Effector CD4-positive, alpha-beta T cell (primary cell): ENCODE data around the gene CIZ1.
A peak's percentile ranks its signal among the peaks of the same experiment; 100 is the strongest.
"Not testable (repeated sequence)": the region's sequence is repeated elsewhere in the genome, so short reads cannot be mapped to it uniquely, and the experiment has no call there.

Source experiments
- DNase-seq: peaks from one replicate; pipeline ENCODE4 v3.0.0-alpha.2; 2020
- total RNA-seq: gene quantifications from one replicate; lab custom pipeline; 2026; lab: John Stamatoyannopoulos, UW

The CIZ1 gene, protein sequence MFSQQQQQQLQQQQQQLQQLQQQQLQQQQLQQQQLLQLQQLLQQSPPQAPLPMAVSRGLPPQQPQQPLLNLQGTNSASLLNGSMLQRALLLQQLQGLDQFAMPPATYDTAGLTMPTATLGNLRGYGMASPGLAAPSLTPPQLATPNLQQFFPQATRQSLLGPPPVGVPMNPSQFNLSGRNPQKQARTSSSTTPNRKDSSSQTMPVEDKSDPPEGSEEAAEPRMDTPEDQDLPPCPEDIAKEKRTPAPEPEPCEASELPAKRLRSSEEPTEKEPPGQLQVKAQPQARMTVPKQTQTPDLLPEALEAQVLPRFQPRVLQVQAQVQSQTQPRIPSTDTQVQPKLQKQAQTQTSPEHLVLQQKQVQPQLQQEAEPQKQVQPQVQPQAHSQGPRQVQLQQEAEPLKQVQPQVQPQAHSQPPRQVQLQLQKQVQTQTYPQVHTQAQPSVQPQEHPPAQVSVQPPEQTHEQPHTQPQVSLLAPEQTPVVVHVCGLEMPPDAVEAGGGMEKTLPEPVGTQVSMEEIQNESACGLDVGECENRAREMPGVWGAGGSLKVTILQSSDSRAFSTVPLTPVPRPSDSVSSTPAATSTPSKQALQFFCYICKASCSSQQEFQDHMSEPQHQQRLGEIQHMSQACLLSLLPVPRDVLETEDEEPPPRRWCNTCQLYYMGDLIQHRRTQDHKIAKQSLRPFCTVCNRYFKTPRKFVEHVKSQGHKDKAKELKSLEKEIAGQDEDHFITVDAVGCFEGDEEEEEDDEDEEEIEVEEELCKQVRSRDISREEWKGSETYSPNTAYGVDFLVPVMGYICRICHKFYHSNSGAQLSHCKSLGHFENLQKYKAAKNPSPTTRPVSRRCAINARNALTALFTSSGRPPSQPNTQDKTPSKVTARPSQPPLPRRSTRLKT
- 80.3 reads per million, percentile 78 among the genes with 10 or more reads in this experiment for total RNA-seq

DNA sequence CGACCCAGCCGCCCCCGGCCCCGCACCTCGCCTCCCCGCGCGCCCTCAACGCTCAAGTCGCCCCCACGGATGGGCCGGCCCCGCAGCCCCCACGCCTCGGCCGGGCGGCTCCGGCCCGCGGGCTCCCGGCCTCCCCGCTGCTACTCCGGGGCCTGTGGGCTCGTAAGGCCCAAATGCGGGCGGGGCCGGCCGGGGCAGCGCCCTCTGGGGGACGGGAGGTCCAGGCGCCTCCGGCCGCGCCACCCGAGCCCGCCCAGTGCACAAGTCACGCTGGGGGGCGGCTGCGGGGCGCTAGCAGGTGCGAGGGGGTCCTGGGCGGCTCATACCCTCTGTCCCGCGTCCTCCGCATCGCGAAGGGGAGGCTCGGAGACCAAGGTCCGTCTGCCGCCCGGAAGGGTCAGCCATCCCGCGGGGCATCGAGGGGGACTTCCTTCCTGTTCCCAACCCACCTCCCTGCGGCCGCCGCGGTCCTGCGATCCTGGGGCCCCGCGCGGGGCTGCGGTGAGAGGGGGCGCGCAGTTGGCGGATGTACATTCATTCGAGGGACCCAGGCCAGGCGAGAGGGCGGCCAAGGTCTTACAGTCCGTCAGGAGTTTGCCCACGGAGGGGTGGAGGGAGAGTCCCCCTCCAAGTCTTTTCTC is at the start of gene CIZ1:
TSS of gene CIZ1 (minus strand) at position 167 of the 641 bp plus-strand sequence. CDS start 715 bp downstream, outside the sequence.
- DNase-seq: peak; percentile 60

DNA sequence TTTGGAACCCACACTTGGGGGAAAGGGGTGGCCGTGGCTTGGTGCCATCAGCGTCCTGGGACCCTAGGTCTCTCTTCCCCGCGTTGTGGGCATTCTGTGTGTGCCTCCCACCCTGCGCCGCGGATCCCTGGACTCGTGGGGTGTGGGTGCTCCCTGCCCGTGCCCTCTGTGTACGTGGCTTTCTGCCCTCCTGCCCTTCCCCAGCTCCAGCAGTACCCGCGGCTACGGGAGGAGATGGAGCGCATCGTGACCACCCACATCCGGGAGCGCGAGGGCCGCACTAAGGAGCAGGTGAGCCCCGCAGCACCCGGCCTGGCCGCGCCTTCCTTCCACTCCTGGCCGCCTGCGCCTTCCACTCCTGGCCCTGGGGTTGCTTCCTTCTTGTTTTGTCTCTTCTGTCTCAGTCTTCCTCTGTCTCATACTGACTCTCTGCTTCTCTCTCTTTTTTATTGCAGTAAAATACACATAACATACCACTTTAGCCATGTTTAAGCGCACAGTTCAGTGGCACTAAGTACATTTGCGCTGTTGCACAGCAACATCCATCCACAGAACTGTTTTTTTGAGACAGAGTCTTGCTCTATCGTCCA is 42.5 kb upstream of the CIZ1 start:
- no peak for DNase-seq

DNA sequence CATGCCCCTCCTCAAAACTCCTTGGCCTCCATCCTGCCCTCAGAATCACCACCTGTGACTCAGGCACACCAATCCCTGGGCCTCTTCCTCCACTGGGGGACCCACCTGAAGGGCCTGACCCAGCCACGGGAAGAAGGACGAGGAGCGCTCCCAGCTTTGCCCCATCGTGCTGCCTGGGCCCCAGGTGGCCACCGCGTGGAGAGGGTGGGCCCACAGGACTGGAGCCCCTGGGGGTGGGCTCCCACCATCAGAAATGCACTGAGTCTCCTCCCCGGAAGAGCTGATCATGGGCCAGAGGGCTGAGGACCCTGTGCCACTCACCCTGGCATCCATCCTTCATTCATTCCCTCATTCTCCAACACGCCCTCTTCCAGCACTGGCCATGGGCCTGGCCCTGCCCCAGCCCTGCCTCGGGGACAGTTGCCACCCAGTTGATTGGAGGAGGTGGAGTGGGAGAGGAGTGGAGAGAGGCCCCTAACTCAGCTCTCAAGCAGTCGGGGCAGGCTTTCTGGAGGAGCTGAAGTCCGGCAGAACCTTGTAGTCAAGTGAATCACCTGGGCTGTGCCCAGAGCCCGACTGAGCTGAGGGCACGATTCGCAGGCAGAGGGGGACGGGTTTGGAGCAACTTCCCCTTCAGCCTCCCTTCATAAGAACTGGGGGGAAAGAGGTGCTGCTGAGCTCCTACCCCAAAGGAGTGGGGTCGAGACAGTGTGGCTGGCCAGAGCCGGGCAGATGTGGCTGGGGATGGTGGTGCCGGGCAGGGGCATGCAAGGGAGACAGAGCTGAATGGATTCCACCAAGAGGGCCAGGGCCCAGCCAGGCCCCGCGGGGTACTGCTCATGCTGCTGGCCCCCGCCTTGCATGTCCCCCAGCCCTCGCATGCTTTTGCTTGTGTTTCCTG is 41.4 kb upstream of the CIZ1 start:
- DNase-seq: no peak

DNA sequence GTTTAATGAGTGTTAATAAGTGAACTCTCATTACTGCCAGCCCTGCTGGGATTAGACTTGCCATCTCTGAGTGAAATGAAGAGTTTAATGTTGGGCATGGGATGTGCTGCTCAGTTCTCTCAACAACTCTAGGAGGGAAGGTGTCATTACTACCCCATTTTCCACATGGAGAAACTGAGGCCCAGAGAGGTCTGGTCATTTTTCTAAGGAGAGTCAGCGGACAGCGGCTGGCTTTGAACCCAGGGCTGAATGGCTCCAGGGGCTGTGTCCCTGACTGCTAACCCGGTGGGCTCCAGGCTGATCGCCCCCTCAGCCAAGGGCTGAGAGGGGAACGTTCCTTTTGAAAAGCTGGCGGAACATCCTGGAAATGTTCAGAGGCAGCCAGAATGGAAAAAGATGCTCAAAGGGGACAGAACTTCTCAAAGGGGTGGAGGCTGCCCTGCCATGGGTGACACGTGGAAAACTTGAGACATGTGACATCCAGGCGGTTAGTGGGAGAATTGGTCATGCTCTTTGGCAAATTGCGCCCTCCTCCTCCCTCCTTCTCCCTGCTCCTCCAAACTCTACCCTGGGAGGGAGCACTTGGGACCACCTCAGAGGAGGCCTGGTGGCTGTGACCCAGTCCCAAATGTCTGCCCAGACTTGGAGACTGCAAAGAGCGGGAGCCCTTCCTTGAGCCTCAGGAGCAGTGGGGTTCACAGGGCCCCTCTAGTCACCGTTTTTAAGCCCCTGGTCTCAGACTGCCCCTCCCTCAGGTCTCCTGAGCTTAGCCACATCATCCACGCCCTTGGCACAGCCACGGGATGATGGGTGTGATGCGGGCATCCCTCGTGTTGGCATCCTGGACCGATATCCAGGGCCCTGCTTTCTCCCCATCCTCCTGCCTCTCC is 40.5 kb upstream of the CIZ1 start:
- DNase-seq: no peak

DNA sequence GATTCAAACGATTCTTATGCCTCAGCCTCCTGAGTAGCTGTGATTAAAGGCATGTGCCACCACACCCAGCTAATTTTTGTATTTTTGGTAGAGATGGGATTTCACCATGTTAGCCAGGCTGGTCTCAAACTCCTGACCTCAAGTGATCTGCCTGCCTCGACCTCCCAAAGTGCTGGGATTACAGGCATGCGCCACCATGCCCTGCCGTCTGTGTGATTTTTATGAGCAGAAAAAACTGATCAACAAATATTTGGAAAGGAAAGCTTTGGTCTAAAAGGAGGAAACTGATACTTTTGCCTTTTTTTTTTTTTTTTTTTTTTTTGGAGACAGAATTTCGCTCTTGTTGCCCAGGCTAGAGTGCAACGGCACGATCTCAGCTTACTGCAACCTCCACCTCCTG is 39.5 kb upstream of the CIZ1 start:
- DNase-seq: not testable (repeated sequence)

DNA sequence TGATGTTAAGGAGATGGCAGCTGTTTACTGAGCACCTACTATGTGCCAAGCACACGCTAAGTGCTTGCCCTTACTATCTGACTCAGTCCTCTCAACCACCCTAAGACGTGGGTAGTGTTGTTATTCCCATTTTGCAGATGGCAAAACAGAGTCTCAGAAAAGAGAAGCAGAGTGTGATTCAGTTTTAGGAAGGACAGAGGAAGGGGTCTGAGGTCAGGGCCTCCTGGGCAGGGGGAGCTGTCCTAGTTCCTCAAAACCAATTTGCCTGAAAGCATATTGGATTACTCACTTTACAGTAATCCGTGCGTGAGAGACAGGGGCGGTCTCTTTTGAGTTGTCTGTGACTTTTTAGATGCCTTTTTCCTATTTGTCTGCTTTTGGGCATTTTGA is 35.0 kb upstream of the CIZ1 start:
- DNase-seq: no peak

DNA sequence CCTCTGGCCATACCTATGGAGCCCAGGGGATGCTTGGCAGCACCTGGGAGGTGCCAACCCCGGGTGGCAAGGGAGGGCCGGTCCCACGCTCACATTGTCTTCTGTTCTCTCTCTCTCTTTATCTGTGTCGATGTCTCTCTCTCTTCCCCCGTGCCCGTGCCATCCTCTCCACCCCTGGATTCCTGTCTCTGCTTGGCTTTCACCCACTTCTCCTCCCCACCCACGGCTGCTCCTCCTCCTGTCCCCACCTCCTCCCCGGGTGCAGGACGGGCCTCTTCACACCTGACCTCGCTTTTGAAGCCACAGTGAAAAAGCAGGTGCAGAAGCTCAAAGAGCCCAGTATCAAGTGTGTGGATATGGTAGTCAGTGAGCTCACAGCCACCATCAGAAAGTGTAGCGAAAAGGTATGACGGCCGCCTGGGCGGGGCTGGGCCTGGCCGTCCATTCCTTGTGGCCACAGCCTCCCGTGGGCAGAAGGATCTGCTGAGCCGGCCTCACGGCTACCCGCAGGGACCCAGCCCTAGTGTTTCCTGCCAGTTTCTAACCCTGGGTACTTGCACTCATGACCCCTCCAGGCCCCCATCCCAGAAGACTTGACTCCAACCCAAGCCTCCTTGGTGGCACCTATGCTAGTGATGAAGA is 34.5 kb upstream of the CIZ1 start:
- no peak for DNase-seq

DNA sequence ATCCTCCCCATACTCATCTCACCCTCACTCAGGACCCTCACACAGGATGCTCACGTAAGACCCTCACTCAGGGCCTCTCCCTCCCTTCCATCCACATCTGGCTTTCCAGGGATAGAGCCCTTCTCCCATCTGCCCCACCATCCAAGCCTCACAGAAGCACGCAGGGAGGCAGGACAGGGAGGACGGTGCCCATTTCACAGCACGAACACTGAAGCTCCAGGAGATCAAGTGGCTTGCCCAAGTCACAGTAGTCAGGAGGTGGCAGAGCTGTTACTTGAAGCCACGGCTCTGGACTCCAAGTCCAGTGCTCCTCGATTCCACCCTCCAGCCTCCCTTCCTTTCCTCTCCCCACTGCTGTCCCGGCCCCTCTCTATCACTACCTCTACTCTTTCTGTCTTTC is 33.5 kb upstream of the CIZ1 start:
- no peak for DNase-seq

DNA sequence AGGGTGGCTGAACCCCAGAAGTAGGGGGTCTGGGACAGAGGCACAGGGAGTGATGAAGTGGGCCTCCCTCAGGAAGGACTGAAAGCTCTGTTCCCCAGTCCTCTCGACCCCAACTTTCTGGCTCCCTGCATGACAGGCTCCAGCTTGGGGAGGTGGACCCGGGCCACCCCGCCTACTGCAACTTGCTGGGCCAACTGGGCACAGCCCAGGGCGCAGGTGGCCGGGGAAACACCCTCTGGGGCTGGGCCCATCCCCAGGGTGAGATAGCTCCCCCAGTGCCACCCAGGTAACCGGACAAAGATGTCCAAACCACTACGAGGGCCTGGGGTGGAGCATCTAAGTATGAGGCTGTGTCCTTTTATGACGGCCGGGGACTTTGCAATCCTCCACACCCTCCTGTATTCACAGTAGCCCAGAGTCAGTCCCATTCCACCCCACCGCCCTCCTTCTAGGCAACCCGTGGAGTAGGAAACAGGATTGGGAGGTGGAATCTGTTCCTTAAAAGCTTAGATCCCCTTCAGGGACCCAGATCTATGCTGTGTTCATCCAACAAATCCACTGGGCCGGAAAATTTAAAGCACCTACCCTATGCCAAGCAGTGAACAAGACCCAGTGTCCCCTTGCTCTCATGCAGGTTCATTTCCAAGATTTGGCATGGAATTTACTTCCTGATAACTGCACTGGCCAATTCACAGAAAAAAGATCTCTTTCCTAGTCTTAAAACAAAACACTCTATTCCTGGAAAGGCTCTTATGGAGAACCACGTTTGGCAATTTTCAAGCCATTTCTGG is 31.7 kb upstream of the CIZ1 start:
- no peak for DNase-seq

DNA sequence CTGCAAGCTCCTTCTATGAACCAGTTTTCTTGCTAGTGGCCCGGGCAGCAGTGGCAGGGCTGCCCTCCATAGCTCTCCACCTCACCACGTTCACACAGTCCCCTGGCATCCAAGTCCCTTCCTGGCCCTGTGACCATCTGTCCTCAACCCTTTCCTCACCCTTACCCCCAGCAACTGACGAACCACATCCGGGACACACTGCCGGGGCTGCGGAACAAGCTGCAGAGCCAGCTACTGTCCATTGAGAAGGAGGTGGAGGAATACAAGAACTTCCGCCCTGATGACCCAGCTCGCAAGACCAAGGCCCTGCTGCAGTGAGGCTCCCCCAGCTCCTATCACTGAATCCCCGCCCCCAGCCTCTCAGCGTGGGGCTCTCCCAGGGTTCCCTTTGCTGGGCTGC is 30.7 kb upstream of the CIZ1 start:
- no peak for DNase-seq

DNA sequence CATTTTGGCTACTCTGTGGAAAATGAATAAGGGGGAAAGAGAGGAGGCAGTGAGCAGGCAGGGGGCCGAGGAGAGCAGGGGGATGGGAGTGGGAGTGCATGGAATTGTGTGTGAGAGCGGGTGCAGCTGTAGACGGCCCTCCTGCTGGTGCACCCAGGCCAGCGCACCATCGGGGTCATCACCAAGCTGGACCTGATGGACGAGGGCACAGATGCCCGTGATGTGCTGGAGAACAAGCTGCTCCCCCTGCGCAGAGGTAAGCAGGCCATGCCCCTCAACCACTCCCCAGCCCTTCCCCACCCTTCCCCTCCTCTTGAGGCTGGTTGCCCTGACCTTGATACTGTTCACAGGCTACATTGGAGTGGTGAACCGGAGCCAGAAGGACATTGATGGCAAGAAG is 28.5 kb upstream of the CIZ1 start:
- DNase-seq: no peak

DNA sequence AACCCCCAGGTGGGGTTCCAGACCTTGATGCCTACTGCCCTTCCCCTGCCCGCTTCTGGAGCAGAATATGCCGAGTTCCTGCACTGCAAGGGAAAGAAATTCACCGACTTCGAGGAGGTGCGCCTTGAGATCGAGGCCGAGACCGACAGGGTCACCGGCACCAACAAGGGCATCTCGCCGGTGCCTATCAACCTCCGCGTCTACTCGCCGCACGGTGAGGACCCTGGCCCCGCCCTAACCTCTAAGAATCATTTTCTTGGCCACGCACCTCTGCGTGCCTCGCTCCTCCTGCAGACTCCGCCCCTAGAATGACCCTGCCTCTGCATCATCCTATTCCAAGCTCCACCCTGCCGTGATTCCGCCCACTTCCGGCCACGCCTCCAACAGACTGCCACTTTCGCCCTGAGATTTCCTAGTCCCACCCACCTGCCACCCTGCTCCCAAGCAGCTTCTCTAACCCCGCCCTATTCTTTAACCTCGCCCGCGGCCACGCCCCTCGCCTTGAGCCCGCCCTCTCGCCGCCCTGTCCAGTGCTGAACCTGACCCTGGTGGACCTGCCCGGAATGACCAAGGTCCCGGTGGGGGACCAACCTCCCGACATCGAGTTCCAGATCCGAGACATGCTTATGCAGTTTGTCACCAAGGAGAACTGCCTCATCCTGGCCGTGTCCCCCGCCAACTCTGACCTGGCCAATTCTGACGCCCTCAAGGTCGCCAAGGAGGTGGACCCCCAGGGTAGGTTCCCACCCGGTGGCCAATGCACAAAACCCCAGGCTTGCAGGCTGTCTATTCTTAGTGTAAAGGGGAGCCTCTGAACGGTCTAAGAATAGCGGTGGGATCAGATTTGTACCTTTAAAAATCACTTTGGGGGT is 27.4 kb upstream of the CIZ1 start:
- DNase-seq: peak; percentile 80

DNA sequence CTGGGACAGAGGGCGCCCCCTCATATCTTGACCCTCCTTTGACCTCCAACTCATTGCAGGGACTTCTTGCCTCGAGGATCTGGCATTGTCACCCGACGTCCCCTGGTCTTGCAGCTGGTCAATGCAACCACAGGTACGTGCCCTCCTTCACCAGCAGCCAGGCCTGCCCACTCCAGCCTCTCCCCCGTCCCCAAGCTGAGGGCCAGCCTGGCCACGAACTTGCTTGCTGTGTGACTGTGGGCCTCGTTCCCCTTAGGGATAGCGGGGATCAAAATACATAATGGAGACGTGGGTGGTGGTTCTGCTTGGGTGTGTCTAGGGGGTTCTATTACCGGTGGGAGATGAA is 26.8 kb upstream of the CIZ1 start:
- DNase-seq: no peak

DNA sequence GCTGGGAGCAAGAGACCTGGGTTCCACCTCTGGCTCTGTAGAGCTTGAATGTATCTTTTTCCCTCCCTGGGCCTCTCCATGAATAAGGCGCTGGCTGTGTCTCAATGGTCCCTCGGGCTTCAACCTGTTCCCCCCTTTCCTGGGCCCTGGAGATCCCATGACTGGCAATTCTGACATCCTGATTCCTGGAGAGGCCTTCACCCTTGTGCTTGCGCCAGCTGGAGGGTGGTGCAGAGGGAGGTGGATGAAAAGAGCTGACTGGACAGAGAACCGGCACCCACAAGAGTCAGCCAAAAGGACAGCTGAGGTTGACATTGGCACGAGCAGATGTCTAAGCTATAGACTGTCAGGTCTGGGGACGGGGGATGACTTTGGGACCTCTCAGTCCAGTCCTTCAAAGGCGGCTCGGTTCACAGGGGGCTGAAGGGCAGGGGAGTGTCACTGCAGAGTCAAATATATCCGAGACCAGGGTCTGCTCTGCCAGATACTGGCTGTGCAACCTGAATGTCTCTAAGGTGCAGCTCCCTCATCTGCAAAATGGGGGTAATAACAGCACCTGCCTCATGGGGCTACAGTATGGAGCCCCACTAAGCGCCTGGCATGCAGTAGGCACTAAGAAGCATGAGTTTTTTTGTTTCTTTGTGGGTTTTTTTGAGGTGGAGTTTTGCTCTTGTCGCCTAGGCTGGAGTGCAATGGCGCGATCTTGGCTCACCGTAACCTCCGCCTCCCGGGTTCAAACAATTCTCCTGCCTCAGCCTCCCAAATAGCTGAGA is 25.6 kb upstream of the CIZ1 start:
- DNase-seq: no peak

DNA sequence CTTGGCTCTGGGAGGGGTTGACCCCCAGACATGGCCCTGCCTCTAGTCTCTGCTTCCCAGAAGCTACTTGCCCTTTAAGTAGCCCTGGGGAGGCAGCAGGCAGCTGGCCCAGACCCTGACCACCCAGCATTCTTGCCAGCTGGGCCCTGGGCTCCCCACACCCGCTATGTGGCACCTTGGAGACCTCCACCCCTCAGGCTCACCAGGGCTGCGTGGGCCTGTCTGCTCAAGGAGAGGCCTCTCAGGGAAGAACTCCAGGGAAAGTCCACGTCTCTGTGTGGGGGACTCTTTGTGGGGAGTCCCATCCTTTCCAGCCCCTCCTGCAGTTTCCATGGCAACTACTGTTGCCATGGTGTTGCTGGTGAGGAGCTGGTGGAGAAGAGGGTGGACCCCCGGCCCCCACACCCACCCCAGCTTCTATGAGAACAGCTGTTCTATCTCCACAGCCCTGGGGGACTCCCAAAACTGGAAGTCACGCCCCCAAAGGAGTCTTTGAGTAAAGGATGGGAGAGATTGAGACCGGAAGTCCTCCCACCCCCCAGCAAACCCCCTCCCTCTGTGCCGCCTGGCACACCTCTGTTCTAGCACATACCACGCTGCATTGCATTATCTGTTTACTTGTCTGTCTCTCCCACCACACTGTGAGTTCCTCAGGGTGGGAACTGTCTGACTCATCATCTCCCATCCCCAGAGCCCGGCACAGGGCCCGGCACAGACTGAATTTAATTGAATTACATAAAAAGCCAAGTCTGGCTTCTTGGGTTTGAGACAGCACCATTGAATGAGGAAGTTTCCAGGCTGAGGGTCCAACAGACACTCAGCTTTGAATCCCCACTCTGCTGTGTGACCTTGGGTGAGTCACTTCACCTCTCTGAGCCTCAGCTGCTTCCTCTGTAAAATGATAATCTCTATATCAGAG is 24.4 kb upstream of the CIZ1 start:
- no peak for DNase-seq
